RWPE2 (cell line): ENCODE measurements around the gene PMEPA1.

Experiments
- ATAC-seq: fragments of 200-7000 bp; cut with Tn5 transposase; 3 replicates; pipeline ENCODE4 v1.9.1; 2021; ENCODE audit warnings: low read depth
- DNase-seq: peaks from one replicate; pipeline ENCODE4 v3.0.0-alpha.2; 2020; ENCODE audit warnings: low spot score
- H3K27ac ChIP-seq: fragments of 450-650 bp; 2 replicates; pipeline ENCODE4 v1.5.1; 2017; ENCODE audit warnings: mild to moderate bottlenecking; ENCODE audit not compliant: poor library complexity, severe bottlenecking
- H3K27me3 ChIP-seq: fragments of 250-450 bp; sonication (Bioruptor Pico); 2 replicates; pipeline ENCODE4 v1.5.1; 2021; ENCODE audit warnings: mild to moderate bottlenecking, moderate library complexity; ENCODE audit not compliant: insufficient read depth, poor library complexity, severe bottlenecking
- H3K36me3 ChIP-seq: fragments of 250-450 bp; sonication (Bioruptor Pico); 2 replicates; pipeline ENCODE4 v1.5.1; 2020; ENCODE audit warnings: low read depth, mild to moderate bottlenecking, moderate library complexity
- H3K4me1 ChIP-seq: fragments of 250-450 bp; sonication (Bioruptor Pico); 2 replicates; pipeline ENCODE4 v1.5.1; 2021; ENCODE audit warnings: mild to moderate bottlenecking, moderate library complexity; ENCODE audit not compliant: insufficient read depth, poor library complexity, severe bottlenecking
- H3K4me3 ChIP-seq: fragments of 250-450 bp; sonication (Bioruptor Pico); 2 replicates; pipeline ENCODE4 v1.5.1; 2021; ENCODE audit warnings: mild to moderate bottlenecking, moderate library complexity; ENCODE audit not compliant: severe bottlenecking
- H3K9me3 ChIP-seq: fragments of 250-450 bp; sonication (Bioruptor Pico); 2 replicates; pipeline ENCODE4 v1.5.1; 2021; ENCODE audit warnings: mild to moderate bottlenecking, moderate library complexity; ENCODE audit not compliant: severe bottlenecking
- TF ChIP-seq, protein P1 (sequence below): fragments of 450-650 bp; IDR thresholded peaks from one replicate; pipeline ENCODE4 v1.5.1; 2017; ENCODE audit warnings: mild to moderate bottlenecking, moderate library complexity; ENCODE audit not compliant: poor library complexity, severe bottlenecking

Gene PMEPA1

DNA sequence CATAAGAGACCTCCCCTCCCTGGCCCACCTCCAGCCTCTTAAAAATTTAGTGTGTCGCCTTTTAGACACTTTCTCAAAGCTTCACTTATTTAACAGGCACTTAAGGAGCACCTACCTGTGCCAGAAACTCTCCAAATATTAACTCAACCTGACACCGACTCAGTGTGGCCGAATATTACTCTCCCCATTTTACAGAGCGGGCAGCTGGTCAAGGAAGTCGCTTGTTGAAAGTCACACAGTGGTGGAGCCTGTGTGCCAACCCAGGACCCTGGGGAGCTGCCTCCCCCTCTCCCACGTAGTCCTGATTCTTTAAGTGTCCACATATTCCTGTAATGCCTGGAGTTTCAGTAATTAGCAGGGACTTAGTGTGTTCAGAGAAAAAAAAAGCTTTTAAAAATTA lies 1.0 kb upstream of the PMEPA1 start:
- peak overlapping the region; percentile 85 for H3K4me3 ChIP-seq
- H3K4me1 ChIP-seq = peaks cover 55% of the 10 kb centered on the region
- no peaks in the 10 kb centered on the region for H3K27me3 ChIP-seq
- TF ChIP-seq, protein P1, sequence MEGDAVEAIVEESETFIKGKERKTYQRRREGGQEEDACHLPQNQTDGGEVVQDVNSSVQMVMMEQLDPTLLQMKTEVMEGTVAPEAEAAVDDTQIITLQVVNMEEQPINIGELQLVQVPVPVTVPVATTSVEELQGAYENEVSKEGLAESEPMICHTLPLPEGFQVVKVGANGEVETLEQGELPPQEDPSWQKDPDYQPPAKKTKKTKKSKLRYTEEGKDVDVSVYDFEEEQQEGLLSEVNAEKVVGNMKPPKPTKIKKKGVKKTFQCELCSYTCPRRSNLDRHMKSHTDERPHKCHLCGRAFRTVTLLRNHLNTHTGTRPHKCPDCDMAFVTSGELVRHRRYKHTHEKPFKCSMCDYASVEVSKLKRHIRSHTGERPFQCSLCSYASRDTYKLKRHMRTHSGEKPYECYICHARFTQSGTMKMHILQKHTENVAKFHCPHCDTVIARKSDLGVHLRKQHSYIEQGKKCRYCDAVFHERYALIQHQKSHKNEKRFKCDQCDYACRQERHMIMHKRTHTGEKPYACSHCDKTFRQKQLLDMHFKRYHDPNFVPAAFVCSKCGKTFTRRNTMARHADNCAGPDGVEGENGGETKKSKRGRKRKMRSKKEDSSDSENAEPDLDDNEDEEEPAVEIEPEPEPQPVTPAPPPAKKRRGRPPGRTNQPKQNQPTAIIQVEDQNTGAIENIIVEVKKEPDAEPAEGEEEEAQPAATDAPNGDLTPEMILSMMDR = no peak
- ATAC-seq (no peak), DNase-seq (no peak)
- peak overlapping the region; percentile 100 for H3K27ac ChIP-seq
- H3K36me3 ChIP-seq = peaks cover 30% of the 10 kb centered on the region
- no peaks in the 10 kb centered on the region for H3K9me3 ChIP-seq

DNA sequence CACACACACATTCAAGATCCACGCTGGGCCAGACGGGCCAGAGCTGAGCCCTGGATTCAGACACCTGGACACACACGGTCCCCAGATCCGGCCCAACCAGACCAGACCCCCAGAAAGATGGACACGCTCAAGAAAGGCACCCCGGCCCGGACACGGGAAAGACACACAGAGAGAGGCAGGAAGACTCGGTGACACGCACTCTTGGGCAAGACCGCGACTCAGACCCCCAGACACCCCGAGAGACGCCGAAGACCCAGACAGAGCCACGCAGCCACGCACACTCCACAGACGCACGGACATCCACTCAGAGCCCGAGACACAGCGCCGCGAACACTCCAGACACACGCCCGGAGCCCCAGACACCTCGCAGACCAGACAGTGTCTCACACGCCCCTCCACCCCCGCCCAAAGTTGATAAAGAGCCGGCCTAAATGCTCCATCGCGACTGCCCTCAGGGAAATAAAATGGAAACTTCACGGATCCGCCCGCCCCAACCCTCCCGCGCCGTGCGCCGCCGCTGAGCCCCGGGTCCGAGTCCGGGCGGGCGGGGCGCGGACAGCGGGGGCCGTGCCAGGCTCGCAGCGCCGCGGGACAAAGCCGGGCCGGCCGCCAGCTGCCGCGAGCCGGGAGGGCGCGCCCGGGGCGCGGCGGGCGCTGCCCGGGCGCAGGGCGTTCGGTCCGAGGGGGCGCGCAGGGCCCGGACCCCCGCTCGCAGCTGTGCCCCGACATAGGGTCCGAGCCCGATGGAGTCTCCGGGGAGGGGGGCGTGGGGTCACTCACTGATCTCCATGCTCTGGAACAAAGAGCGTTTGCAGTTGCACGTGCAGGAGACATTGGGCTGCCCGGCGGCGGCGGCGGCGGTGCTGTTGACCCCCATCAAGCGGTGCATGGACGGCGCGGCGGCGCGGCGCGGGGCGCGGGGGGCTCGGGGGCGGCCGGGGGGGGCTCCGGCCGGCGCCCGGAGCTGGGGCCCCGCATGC lies 831 bp downstream of the PMEPA1 start:
- peak overlapping the region; percentile 100 for H3K27ac ChIP-seq
- H3K4me1 ChIP-seq = peaks cover 62% of the 10 kb centered on the region
- no peak for DNase-seq
- TF ChIP-seq, protein P1 = no peak
- ATAC-seq = no peak
- H3K4me3 ChIP-seq = peak overlapping the region; percentile 85
- H3K36me3 ChIP-seq = peaks cover 49% of the 10 kb centered on the region
- no peaks in the 10 kb centered on the region for H3K9me3 ChIP-seq
- H3K27me3 ChIP-seq = no peaks in the 10 kb centered on the region

DNA sequence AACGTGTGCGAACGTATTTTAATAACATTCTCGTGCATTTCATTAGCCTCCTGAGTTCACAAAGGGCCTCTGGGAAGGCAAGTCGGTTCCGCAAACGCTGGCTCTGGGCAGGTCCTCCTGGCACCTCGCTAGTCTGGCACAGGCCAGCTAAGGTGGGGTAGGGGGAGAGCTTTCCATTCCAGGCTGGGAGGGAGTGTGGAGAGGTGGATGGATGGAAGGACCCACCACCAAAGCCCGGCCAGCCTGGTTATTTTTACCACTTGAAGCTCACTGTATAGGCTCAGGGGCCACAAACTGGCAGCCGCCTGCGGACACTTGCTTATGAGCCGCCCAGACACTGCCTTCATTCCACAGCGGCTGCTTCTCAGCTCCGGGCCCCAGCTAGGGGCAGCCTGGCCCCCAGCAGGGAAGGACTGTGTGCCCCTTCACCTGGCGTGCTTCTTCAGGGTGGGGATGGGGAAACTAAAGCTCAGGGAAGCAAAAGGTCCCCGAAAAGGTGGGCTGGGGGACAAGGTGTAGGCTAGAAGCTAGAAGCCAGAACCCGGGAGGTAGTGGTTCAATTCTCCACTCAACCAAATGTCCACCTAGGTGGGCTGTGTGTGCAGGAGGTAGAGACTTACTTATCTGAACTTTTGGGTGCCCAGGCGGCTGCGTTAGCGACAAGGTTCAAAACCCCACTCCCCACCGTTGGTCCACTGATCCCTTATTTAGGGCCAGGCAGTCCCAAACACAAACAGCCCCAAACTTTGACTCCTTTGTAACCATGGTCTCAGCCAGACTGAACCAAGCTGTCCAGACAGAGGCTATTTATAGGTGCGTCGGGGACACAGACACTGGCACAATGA lies 1.7 kb downstream of the PMEPA1 start:
- TF ChIP-seq, protein P1 = no peak
- peak overlapping the region; percentile 100 for H3K27ac ChIP-seq
- no peaks in the 10 kb centered on the region for H3K9me3 ChIP-seq
- DNase-seq (no peak), ATAC-seq (peak; percentile 3; the same call in 1 of the 3 replicates)
- H3K4me1 ChIP-seq = peaks cover 62% of the 10 kb centered on the region
- peaks cover 58% of the 10 kb centered on the region for H3K36me3 ChIP-seq
- peak overlapping the region; percentile 85 for H3K4me3 ChIP-seq
- no peaks in the 10 kb centered on the region for H3K27me3 ChIP-seq

- no peak for ATAC-seq
- TF ChIP-seq, protein P1 = no peak
- Histone ChIP-seq H3K9me3 (no peaks in the 10 kb centered on the region), H3K4me1 (peaks cover 62% of the 10 kb centered on the region), H3K4me3 (peak overlapping the region; percentile 85), H3K36me3 (peaks cover 65% of the 10 kb centered on the region), H3K27ac (peak overlapping the region; percentile 100), H3K27me3 (no peaks in the 10 kb centered on the region)
- no peak for DNase-seq
Observed at GRCh38 chr20:57707320-57707719, 2.5 kb downstream of the PMEPA1 start.
